Panc1 (cell line): ENCODE measurements around the gene SHKBP1. TPM values are rescaled to one million over a fixed set of nuclear protein-coding genes. Genes with fewer than 3 reads are reported as not detected.

ENCODE experiments used
- ATAC-seq: fragments of 200-7000 bp; cut with Tn5 transposase; 2 replicates; pipeline ENCODE4 v1.9.1; 2020; ENCODE audit warnings: mild to moderate bottlenecking, moderate library complexity
- BruUV-seq: library from RNA; stranded (reverse); fragments of 400-500 nt; replicated peaks from 2 replicates; lab custom pipeline; 2021; lab: Mats Ljungman, UMichigan
- CTCF ChIA-PET: fragments of 300-600 bp; sonication (Branson Sonifier 250); formaldehyde crosslinking; loops from one replicate; lab custom pipeline; 2022; ENCODE audit warnings: antibody characterized with exemption; lab: Charles Lee
- POLR2A ChIA-PET: fragments of 300-600 bp; sonication (Branson Sonifier 250); formaldehyde crosslinking; loops from one replicate; lab custom pipeline; 2022; ENCODE audit warnings: antibody characterized with exemption; lab: Charles Lee
- DNase-seq: peaks from one replicate; pipeline ENCODE4 v3.0.0-alpha.2; 2010; ENCODE audit warnings: low read depth, low spot score
- H3K27ac ChIP-seq: 2 replicates; pipeline ENCODE4 v1.5.1; 2011; ENCODE audit warnings: mild to moderate bottlenecking, low read length, inconsistent platforms
- H3K27me3 ChIP-seq: fragments of 200-500 bp; sonication (Bioruptor generic); 2 replicates; pipeline ENCODE4 v1.6.0; 2014; ENCODE audit warnings: low read length, inconsistent platforms; ENCODE audit not compliant: control insufficient read depth, insufficient read depth
- H3K36me3 ChIP-seq: fragments of 200-500 bp; sonication (Bioruptor generic); 2 replicates; pipeline ENCODE4 v1.5.1; 2014; ENCODE audit warnings: inconsistent platforms, mild to moderate bottlenecking, low read length, moderate library complexity; ENCODE audit not compliant: control insufficient read depth, insufficient read depth
- H3K4me1 ChIP-seq: 2 replicates; pipeline ENCODE4 v1.5.1; 2011; ENCODE audit warnings: inconsistent platforms, mild to moderate bottlenecking, low read length, moderate library complexity; ENCODE audit not compliant: control insufficient read depth, insufficient read depth
- H3K4me3 ChIP-seq, 2 experiments: 2 replicates each; pipeline ENCODE4 v1.5.1; 2011 to 2012; ENCODE audit warnings: low read depth in 2 of 2, low read length in 2 of 2, mild to moderate bottlenecking in 2 of 2, inconsistent platforms in 1 of 2, moderate library complexity in 1 of 2
- H3K9me3 ChIP-seq: fragments of 200-500 bp; sonication (Bioruptor generic); 2 replicates; pipeline ENCODE4 v1.5.1; 2014; ENCODE audit warnings: low read depth, mild to moderate bottlenecking, inconsistent platforms, low read length, moderate library complexity; ENCODE audit not compliant: control insufficient read depth, insufficient read depth
- POLR2AphosphoS5 ChIP-seq: IDR thresholded peaks from 2 replicates; pipeline ENCODE4 v1.6.1; 2012; ENCODE audit warnings: mild to moderate bottlenecking, low read depth, low read length, moderate library complexity
- SIN3A ChIP-seq: IDR thresholded peaks from 2 replicates; pipeline ENCODE4 v1.6.1; 2012; ENCODE audit warnings: low read depth, mild to moderate bottlenecking, low read length, moderate library complexity, borderline replicate concordance; ENCODE audit not compliant: insufficient read depth
- TCF7L2 ChIP-seq: IDR thresholded peaks from 2 replicates; pipeline ENCODE4 v1.6.1; 2011; ENCODE audit warnings: mild to moderate bottlenecking, low read depth, low read length, inconsistent platforms
- in situ Hi-C: cut with HindIII; loops from 2 replicates; pipeline ENCODE4 v1.10.0; 2016; ENCODE audit warnings: low sequenced_read_pairs, low pct_unique_long_range_greater_than_20kb
- intact Hi-C: fragments of 100-400 bp; cut with micrococcal nuclease; formaldehyde crosslinking; loops from one replicate; pipeline ENCODE4 v1.10.0; 2022; ENCODE audit not compliant: unreplicated experiment
- total RNA-seq: library from RNA; stranded (reverse); gene quantifications from one replicate; pipeline ENCODE4 v1.2.1, GENCODE V29; 2021; ENCODE audit not compliant: unreplicated experiment
- TF ChIP-seq, protein P1 (sequence below), 2 experiments: IDR thresholded peaks; 2 replicates each; pipeline ENCODE4 v1.6.1; 2011 to 2012; ENCODE audit warnings: low read depth in 2 of 2, control low read depth in 1 of 2, low read length in 1 of 2, mild to moderate bottlenecking in 1 of 2, moderate library complexity in 1 of 2; ENCODE audit not compliant: insufficient read depth in 1 of 2
- TF ChIP-seq, protein P2 (sequence below): fragments of 450-650 bp; IDR thresholded peaks from 2 replicates; pipeline ENCODE4 v1.5.1; 2017; ENCODE audit warnings: mild to moderate bottlenecking

The SHKBP1 gene
- total RNA-seq, 1 experiment from 2014 or later: 55.9 TPM

DNA sequence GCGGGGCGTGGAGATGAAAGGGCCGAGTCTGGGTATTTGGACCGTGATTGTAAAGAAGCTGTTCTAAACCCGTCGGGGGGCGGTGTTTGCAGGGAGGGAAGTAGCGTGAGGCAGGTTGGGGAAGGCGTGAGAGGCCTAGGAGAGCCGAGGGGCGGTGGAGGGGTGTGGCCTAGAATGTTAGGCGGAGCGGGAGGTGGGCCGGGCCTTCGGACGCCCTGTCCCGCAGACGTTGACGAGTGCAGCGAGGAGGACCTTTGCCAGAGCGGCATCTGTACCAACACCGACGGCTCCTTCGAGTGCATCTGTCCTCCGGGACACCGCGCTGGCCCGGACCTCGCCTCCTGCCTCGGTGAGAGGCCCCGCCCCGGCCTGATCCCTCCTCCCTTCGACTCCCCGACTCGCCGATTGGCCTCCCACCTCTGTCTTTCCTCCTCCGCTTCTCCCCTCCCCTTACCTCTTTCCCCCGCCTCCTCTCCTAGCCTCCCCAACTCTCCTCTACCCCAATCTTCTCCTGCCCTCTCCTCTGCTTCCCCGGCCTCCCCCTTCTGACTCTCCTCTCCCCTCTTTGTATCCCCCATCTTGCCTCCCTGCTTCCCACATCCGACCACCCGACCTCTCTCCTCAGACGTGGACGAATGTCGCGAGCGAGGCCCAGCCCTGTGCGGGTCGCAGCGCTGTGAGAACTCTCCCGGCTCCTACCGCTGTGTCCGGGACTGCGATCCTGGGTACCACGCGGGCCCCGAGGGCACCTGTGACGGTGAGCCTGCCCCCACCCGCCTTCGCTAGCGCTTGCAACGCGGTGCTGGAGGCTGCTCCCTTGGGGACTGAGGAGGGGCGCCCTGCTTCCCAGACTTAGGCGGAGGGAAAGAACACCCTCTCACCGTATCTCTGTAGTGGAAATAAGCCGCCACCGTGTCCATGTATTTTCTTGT, 37.3 kb downstream of the SHKBP1 start:
- intact Hi-C loops (no loop called here), in situ Hi-C loops (no loop called here)
- Histone ChIP-seq H3K4me3 (no peak overlapping the region), H3K36me3 (no peaks in the 10 kb centered on the region; the same call in 1 of the 2 replicates), H3K9me3 (no peaks in the 10 kb centered on the region), H3K4me1 (no peaks in the 10 kb centered on the region), H3K27ac (no peak overlapping the region), H3K27me3 (no peaks in the 10 kb centered on the region)
- no TSS peak for BruUV-seq
- ChIA-PET POLR2A (no interaction called here), CTCF (no interaction called here)
- DNase-seq (no peak), ATAC-seq (no peak)
- TF ChIP-seq, protein P1, sequence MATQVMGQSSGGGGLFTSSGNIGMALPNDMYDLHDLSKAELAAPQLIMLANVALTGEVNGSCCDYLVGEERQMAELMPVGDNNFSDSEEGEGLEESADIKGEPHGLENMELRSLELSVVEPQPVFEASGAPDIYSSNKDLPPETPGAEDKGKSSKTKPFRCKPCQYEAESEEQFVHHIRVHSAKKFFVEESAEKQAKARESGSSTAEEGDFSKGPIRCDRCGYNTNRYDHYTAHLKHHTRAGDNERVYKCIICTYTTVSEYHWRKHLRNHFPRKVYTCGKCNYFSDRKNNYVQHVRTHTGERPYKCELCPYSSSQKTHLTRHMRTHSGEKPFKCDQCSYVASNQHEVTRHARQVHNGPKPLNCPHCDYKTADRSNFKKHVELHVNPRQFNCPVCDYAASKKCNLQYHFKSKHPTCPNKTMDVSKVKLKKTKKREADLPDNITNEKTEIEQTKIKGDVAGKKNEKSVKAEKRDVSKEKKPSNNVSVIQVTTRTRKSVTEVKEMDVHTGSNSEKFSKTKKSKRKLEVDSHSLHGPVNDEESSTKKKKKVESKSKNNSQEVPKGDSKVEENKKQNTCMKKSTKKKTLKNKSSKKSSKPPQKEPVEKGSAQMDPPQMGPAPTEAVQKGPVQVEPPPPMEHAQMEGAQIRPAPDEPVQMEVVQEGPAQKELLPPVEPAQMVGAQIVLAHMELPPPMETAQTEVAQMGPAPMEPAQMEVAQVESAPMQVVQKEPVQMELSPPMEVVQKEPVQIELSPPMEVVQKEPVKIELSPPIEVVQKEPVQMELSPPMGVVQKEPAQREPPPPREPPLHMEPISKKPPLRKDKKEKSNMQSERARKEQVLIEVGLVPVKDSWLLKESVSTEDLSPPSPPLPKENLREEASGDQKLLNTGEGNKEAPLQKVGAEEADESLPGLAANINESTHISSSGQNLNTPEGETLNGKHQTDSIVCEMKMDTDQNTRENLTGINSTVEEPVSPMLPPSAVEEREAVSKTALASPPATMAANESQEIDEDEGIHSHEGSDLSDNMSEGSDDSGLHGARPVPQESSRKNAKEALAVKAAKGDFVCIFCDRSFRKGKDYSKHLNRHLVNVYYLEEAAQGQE (IDR thresholded peaks at IDR 0.05; ENCODE audit: insufficient read depth in 1 of 2, low read depth in 2 of 2, low read length in 1 of 2): no peak
- no peak for TF ChIP-seq POLR2AphosphoS5
- TF ChIP-seq, protein P2, sequence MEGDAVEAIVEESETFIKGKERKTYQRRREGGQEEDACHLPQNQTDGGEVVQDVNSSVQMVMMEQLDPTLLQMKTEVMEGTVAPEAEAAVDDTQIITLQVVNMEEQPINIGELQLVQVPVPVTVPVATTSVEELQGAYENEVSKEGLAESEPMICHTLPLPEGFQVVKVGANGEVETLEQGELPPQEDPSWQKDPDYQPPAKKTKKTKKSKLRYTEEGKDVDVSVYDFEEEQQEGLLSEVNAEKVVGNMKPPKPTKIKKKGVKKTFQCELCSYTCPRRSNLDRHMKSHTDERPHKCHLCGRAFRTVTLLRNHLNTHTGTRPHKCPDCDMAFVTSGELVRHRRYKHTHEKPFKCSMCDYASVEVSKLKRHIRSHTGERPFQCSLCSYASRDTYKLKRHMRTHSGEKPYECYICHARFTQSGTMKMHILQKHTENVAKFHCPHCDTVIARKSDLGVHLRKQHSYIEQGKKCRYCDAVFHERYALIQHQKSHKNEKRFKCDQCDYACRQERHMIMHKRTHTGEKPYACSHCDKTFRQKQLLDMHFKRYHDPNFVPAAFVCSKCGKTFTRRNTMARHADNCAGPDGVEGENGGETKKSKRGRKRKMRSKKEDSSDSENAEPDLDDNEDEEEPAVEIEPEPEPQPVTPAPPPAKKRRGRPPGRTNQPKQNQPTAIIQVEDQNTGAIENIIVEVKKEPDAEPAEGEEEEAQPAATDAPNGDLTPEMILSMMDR: no peak
- no peak for TF ChIP-seq TCF7L2
- no peak for TF ChIP-seq SIN3A

DNA sequence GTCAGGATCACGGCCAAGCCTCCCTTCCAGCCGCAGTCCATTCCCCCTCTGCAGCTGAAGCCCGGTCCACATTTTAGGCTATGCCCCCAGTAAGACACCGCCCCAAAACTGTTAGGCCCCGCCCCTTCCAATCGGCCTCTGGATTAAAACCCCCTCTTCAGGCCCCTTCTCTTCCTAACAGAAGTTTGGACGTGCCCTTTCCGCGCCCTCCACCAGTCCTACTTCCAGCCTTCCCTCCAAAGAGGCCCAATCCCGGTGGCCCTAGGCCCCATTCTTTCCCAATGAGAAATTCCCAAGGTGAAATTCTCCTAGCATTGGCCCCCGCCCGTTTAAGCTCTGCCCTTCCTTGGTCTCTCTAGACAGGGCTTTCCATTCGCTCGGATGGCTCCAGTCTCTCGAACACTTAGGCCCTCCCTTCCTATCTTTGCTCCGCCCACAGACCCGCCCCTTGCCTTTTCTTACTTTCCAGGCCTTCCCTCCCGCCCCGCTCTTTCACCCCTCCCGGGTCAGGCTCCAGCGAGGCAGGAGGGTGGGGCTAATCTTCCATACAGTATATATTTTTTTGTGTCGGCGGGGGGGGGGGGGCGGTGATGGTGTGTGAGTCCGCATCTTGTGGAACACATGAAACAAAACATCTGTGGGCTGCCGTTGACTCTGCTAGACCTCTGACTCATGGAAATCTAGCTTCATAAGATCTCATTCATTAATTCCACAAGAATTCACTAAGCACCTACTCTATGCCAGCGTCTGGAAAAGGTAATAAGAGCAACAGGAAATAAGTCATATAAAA, 38.1 kb downstream of the SHKBP1 start:
- H3K36me3 ChIP-seq: no peaks in the 10 kb centered on the region; the same call in 1 of the 2 replicates
- ChIA-PET CTCF (no interaction called here), POLR2A (no interaction called here)
- ATAC-seq (no peak), DNase-seq (no peak)
- in situ Hi-C loops: no loop called here
- no peak overlapping the region for H3K4me3 ChIP-seq
- H3K27ac ChIP-seq: no peak overlapping the region
- H3K4me1 ChIP-seq: no peaks in the 10 kb centered on the region
- intact Hi-C loops: no loop called here
- no TSS peak for BruUV-seq
- H3K27me3 ChIP-seq: no peaks in the 10 kb centered on the region
- TF ChIP-seq, protein P1 (IDR thresholded peaks at IDR 0.05; ENCODE audit: insufficient read depth in 1 of 2, low read depth in 2 of 2, low read length in 1 of 2): no peak
- TF ChIP-seq, protein P2: no peak
- TF ChIP-seq POLR2AphosphoS5 (no peak), SIN3A (no peak), TCF7L2 (no peak)
- H3K9me3 ChIP-seq: no peaks in the 10 kb centered on the region
